GM21381 (cell line): ENCODE results near the gene HTR1A.
A peak's percentile ranks its signal among the peaks of the same experiment; 100 is the strongest.

Source experiments
- ATAC-seq: cut with Tn5 transposase; IDR thresholded peaks from one replicate; pipeline ENCODE4 v1.9.1; 2021; ENCODE audit warnings: mild to moderate bottlenecking, moderate library complexity; ENCODE audit not compliant: unreplicated experiment

The HTR1A gene

GRCh38 chr5:63962279-63962678 lies at the start of gene HTR1A:
HTR1A (minus strand) TSS chr5:63962445; CDS start chr5:63961719, 726 bp downstream.
- no peak for ATAC-seq

- ATAC-seq: no peak
Measured at GRCh38 chr5:64003966-64004365, 41.7 kb upstream of the HTR1A start.

- no peak for ATAC-seq
Measured at GRCh38 chr5:64000096-64000495, 37.9 kb upstream of the HTR1A start.

DNA sequence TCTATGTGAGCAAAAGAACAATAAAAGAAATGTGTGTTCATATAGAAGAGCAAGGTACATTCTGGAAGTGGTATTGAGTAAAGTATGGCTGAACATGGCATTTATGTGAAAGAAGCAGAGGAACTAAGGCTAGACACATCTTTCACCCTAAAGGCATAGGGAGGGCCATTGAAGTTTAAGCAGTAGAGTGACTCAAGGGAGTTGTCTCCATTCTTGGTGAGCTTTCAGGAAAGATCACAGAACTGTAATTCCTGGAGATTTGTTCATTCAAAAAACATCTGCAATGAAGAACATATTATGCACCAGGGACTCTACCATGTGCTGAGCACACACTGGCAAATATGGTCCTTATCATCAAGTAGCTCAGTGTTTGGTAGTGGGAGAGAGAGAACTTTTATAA lies 24.8 kb upstream of the HTR1A start:
- no peak for ATAC-seq

DNA sequence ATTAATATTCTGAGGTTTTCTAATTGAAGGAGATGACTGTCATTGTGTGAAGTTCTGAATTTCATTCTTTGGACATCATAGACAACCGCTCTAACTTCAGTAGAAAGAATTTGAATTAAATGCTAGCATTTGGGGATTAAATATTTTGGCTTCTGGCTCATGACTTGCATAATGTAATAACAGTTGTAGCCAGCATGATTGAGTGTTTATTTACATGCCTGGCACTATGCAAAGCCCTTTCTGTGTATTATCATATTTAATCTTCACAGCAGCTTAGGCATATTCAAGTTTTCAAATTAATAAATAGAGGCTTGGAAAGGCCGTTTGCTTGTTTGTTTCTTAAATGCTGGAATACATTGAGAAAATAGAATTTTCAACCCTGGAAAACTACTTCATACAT lies 19.6 kb upstream of the HTR1A start:
- ATAC-seq: no peak

DNA sequence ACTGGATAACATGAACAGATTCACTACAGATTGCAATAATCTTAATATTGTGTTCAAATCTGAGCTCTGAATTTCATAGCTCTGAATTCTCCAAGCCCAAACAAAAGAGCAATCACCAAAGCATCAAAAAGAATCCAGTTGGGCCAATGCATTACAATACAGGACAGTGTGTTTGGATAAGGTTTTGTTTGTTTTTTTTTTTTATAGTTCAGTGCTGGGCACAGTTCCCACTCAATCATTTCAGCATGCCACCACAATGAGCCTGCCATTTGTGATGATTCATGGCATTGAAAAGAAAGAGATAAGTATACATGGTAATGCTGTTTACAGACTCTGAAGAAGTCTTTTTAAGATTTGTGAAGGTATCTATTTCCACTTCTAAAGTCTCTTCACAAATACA lies 1.7 kb upstream of the HTR1A start:
- no peak for ATAC-seq

GRCh38 chr5:63963080-63963735 lies 963 bp upstream of the HTR1A start:
- peak; percentile 63 for ATAC-seq

DNA sequence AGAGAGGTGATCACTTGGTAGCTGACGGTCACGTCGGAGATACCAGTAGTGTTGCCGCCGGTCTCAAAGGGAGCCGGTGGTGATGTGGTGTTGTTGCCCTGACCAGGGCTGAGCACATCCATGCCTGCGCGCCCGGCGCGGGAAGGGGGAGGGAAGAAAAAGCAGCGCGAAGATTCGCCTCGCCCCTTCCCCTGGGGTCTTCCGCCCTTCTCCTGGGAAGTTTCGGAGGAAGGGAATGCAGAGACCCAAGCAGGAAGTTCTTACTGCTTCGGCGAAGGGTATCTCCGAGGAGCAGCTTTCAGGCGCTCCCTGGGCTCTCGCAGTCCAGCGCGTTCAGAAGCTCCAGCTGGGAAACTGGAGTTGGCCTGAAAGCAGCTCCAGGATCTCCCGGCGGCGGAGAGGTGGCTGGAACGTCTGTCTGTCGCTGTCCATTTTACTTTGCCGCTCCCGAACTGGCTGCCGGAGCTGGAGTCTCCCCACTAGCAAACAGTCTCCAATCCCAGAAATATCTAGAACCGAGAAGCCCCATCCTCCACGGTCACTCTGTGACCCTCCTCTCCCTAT lies 565 bp downstream of the HTR1A start:
- no peak for ATAC-seq

GRCh38 chr5:63961125-63961597 lies 1.1 kb downstream of the HTR1A start:
- ATAC-seq: no peak

- ATAC-seq: no peak
Measured at GRCh38 chr5:63960646-63961045, 1.6 kb downstream of the HTR1A start.

GRCh38 chr5:63959177-63959982 lies 2.9 kb downstream of the HTR1A start:
- no peak for ATAC-seq

DNA sequence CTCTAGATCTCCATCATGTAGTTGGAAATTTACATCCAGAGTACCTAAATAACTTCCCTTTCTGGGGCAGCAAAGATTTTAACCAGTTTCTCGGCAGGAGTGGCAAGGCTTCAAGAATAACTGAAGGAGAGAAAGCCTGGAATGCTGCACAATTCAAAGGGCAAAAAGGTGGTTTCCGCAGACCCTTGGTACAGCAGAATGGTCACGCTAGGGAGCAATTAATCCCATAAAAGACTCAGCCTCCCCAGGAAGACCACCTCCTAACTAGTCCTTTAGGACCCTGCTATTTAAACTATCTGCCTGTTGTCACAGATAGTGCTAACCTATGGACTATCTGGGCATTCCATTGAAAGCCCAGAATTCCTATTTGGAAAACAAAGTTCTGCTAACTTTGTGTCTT lies 3.6 kb downstream of the HTR1A start:
- no peak for ATAC-seq

DNA sequence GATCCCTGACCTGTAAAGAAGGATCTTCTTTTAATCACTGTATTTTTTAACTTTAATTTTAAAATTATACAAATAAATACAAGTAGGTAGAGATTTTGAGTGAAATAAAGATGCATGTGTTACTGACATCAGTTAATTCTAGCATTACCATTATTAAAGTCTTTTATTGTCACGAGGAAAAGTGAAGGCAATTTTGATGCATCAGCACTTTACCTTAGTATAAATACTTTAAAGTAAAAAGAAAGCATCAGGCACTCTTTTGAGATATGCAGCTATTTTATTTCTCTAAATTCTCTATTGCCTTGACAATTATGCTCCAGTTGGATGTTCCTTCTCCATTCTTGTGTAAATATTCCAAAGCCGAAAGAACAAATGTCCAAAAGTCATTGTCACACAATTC lies 4.6 kb downstream of the HTR1A start:
- no peak for ATAC-seq

DNA sequence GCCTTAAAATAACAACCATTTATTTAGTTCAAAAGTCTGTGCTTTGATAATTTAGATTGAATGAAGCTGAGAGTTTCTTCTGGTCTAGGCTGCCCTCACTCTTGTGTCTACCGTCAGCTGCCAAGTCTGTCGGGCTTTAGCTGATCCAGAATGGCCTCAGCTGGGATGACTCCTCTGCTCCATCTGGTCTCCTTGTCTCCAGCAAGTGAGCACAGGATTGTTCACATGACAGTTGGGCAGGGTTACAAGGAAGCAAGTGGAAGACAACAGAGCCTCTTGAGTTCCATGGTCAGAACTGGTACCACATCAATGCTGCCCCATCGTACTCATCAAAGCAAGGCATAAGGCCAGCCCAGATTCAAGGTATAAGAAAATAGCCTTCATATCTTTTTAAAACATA lies 9.0 kb downstream of the HTR1A start:
- no peak for ATAC-seq

DNA sequence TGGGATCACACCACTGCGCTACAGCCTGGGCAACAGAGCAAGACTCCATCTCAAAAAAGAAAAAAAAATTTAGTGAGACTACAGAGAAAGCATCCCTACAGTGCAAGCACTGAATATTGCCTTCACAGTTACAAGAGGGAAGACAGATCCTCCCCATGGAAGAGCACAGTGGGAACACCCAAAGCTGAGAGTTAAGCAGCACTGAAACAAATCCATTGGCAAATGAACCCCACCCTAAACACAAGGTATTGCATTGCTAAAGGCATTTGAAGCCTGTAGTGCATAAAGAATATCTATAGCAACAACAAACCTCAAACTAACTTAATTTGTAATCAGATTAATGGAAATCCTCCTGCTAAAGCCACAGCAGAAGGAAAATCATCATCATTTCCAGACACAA lies 27.1 kb downstream of the HTR1A start:
- ATAC-seq: no peak

DNA sequence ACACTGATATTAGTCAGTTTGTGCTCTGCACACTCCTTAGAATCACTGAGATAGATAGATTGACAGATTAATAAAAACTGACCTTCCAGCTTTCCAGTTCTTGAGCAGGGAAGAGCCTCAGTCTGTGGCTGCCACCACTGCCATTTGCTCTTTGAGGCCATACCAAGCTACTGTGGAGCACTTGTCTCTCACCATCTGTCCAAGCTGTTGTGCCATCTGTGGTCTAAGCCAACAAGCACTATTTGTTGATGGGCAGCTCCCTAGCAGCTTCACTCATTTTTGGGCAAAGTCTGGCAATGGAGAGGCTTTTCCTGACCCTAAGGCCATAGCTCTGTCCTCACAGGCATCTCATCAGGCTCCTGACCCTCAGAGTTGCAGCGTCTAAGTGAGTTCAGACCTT lies 30.4 kb downstream of the HTR1A start:
- ATAC-seq: no peak

- no peak for ATAC-seq
Measured at GRCh38 chr5:63928451-63928850, 33.8 kb downstream of the HTR1A start.

- no peak for ATAC-seq
Measured at GRCh38 chr5:63923914-63924313, 38.3 kb downstream of the HTR1A start.

GRCh38 chr5:63919763-63920478 lies 42.3 kb downstream of the HTR1A start:
- no peak for ATAC-seq

GRCh38 chr5:63916786-63917185 lies 45.5 kb downstream of the HTR1A start:
- no peak for ATAC-seq

GRCh38 chr5:63911871-63912270 lies 50.4 kb downstream of the HTR1A start:
- ATAC-seq: no peak
